Liver (tissue), 9 donors: ENCODE data around the gene RPL31. TPM values are rescaled to one million over a fixed set of nuclear protein-coding genes. Genes with fewer than 3 reads are reported as not detected.
A peak's percentile ranks its signal among the peaks of the same experiment; 100 is the strongest.

Source experiments
- DNase-seq: peaks from one replicate; pipeline ENCODE4 v3.0.0-alpha.2; 2017; ENCODE audit warnings: low spot score
- H3K27ac ChIP-seq, 2 donors: one replicate each; pipeline ENCODE4 v1.7.0; 2013; ENCODE audit warnings: inconsistent platforms in 2 of 2, low read length in 2 of 2, control low read depth in 1 of 2, low read depth in 1 of 2, mild to moderate bottlenecking in 1 of 2
- H3K27me3 ChIP-seq, 4 donors: one replicate each; pipeline versions ENCODE4 v1.6.1 to v1.7.0; 2013; ENCODE audit warnings: low read length in 3 of 4, inconsistent platforms in 1 of 4, mild to moderate bottlenecking in 1 of 4, moderate library complexity in 1 of 4; ENCODE audit not compliant: control insufficient read depth in 4 of 4, insufficient read depth in 4 of 4
- H3K36me3 ChIP-seq, 4 donors: one replicate each; pipeline versions ENCODE4 v1.6.1 to v1.7.0; 2013; ENCODE audit warnings: low read length in 3 of 4, mild to moderate bottlenecking in 3 of 4, low read depth in 1 of 4, moderate library complexity in 1 of 4; ENCODE audit not compliant: control insufficient read depth in 4 of 4, insufficient read depth in 3 of 4
- H3K4me1 ChIP-seq, 4 donors: one replicate each; pipeline versions ENCODE4 v1.6.1 to v1.7.0; 2013; ENCODE audit warnings: low read length in 3 of 4, mild to moderate bottlenecking in 3 of 4, moderate library complexity in 1 of 4; ENCODE audit not compliant: control insufficient read depth in 4 of 4, insufficient read depth in 4 of 4
- H3K4me3 ChIP-seq, 3 donors: one replicate each; pipeline versions ENCODE4 v1.6.1 to v1.7.0; 2013; ENCODE audit warnings: low read length in 3 of 3, control low read depth in 1 of 3, low read depth in 1 of 3, mild to moderate bottlenecking in 1 of 3
- H3K9ac ChIP-seq, 2 donors: one replicate each; pipeline ENCODE4 v1.7.0; 2013; ENCODE audit warnings: low read length in 2 of 2, mild to moderate bottlenecking in 2 of 2, moderate library complexity in 2 of 2, control low read depth in 1 of 2, low read depth in 1 of 2
- H3K9me3 ChIP-seq, 4 donors: one replicate each; pipeline versions ENCODE4 v1.6.1 to v1.7.0; 2013; ENCODE audit warnings: low read length in 3 of 4; ENCODE audit not compliant: control insufficient read depth in 4 of 4
- EGR1 ChIP-seq, 2 donors: IDR thresholded peaks; 2 replicates each; pipeline ENCODE4 v1.6.1; 2016 to 2018; ENCODE audit warnings: antibody characterized with exemption in 2 of 2, low read depth in 2 of 2
- FOXA1 ChIP-seq: IDR thresholded peaks from 2 replicates; pipeline ENCODE4 v1.6.1; 2016; ENCODE audit warnings: antibody characterized with exemption
- FOXA2 ChIP-seq: IDR thresholded peaks from 2 replicates; pipeline ENCODE4 v1.6.1; 2016; ENCODE audit warnings: antibody characterized with exemption
- GABPA ChIP-seq, 2 donors: IDR thresholded peaks in 1 of 2; conservative IDR thresholded peaks in 1 of 2; 2 replicates each; pipeline ENCODE4 v1.6.1; 2016; ENCODE audit warnings: antibody characterized with exemption in 2 of 2, mild to moderate bottlenecking in 1 of 2, moderate library complexity in 1 of 2
- HNF4A ChIP-seq, 2 donors: conservative IDR thresholded peaks; 2 replicates each; pipeline ENCODE4 v1.6.1; 2016; ENCODE audit warnings: antibody characterized with exemption in 2 of 2, mild to moderate bottlenecking in 2 of 2
- JUND ChIP-seq, 2 donors: IDR thresholded peaks; 2 replicates each; pipeline ENCODE4 v1.6.1; 2016; ENCODE audit warnings: antibody characterized with exemption in 2 of 2
- NR2F2 ChIP-seq: IDR thresholded peaks from 2 replicates; pipeline ENCODE4 v1.6.1; 2016; ENCODE audit warnings: antibody characterized with exemption
- RAD21 ChIP-seq, 2 donors: IDR thresholded peaks; 2 replicates each; pipeline ENCODE4 v1.6.1; 2016; ENCODE audit warnings: antibody characterized with exemption in 2 of 2, mild to moderate bottlenecking in 2 of 2
- RXRA ChIP-seq, 2 donors: IDR thresholded peaks; 2 replicates each; pipeline ENCODE4 v1.6.1; 2017 to 2018; ENCODE audit warnings: antibody characterized with exemption in 2 of 2, mild to moderate bottlenecking in 1 of 2
- SP1 ChIP-seq: IDR thresholded peaks from 2 replicates; pipeline ENCODE4 v1.6.1; 2018; ENCODE audit warnings: antibody characterized with exemption, mild to moderate bottlenecking
- TAF1 ChIP-seq: conservative IDR thresholded peaks from 2 replicates; pipeline ENCODE4 v1.6.1; 2016; ENCODE audit warnings: antibody characterized with exemption, mild to moderate bottlenecking
- WGBS: extraction: QIAGEN DNeasy Blood & Tissue Kit; methylation state at CpG from one replicate; pipeline ENCODE4 v1.1.7; 2013; 5-methylcytosine and 5-hydroxymethylcytosine counted together
- polyA plus RNA-seq, 2 donors: library from polyadenylated mRNA; stranded (reverse) in 1 of 2; unstranded in 1 of 2; fragments of 200-250 nt in 1 of 2; fragments of >200 nt in 1 of 2; fragmentation: Nextera tagmentation in 1 of 2; extraction: Ambion mirVana in 1 of 2; gene quantifications; one replicate each; pipeline versions ENCODE4 v1.2.1 to v1.2.3, GENCODE V29; 2013 to 2015
- total RNA-seq, 2 donors: library from RNA; depleted of rRNA; stranded (reverse); fragments of >200 nt; gene quantifications; one replicate each; pipeline ENCODE4 v1.2.3, GENCODE V29; 2014
- TF ChIP-seq, protein P1 (sequence below): fragments of 150-350 bp; IDR thresholded peaks from 2 replicates; pipeline ENCODE4 v1.5.1; 2017; ENCODE audit warnings: improper control_type of control experiment, low read depth, low read length; ENCODE audit not compliant: missing input control
- TF ChIP-seq, protein P2 (sequence below): IDR thresholded peaks from 2 replicates; pipeline ENCODE4 v1.6.1; 2016; ENCODE audit warnings: antibody characterized with exemption
- TF ChIP-seq, protein P3 (sequence below): IDR thresholded peaks from 2 replicates; pipeline ENCODE4 v1.6.1; 2016; ENCODE audit warnings: antibody characterized with exemption, mild to moderate bottlenecking
- donor health status: healthy.
- donor health status: healthy.
- donor health status: healthy.
- donor health status: healthy.
- donor health status: healthy.

Gene RPL31
- total and polyA plus RNA-seq, 4 donors, result 220 to 1,995 (median 581) TPM

DNA sequence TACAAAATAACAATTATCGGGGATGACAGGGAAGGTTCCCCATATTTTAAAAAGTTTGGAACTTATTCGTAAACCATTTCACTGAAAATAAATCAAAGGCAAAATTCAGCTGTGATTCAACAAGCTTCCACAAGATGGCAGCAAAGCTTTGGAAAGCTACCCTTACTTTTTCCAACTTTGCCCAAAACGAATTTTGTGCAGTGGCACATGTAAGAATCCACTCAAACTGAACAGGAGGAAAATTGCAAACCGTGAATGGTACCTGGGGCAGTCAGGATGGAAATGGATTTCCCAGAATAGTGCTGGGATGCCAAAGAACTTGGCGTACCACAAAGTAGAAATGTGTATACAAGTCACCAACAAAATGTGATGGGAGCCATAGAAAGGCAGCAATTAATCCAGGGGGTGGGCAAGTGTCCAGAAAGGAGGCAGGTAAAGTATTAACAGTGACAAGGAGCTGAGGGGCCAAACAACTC, 10.7 kb downstream of the RPL31 start:
- H3K27me3 ChIP-seq, result no peaks in the 10 kb centered on the region
- H3K36me3 ChIP-seq, result peaks cover 6 to 33% (median 17%) of the 10 kb centered on the region in 4 donors
- TF ChIP-seq, protein P1, sequence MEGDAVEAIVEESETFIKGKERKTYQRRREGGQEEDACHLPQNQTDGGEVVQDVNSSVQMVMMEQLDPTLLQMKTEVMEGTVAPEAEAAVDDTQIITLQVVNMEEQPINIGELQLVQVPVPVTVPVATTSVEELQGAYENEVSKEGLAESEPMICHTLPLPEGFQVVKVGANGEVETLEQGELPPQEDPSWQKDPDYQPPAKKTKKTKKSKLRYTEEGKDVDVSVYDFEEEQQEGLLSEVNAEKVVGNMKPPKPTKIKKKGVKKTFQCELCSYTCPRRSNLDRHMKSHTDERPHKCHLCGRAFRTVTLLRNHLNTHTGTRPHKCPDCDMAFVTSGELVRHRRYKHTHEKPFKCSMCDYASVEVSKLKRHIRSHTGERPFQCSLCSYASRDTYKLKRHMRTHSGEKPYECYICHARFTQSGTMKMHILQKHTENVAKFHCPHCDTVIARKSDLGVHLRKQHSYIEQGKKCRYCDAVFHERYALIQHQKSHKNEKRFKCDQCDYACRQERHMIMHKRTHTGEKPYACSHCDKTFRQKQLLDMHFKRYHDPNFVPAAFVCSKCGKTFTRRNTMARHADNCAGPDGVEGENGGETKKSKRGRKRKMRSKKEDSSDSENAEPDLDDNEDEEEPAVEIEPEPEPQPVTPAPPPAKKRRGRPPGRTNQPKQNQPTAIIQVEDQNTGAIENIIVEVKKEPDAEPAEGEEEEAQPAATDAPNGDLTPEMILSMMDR, result peak; percentile 85
- TF ChIP-seq, protein P2, sequence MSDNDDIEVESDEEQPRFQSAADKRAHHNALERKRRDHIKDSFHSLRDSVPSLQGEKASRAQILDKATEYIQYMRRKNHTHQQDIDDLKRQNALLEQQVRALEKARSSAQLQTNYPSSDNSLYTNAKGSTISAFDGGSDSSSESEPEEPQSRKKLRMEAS, result no peak
- no peak for TF ChIP-seq NR2F2
- no peak for TF ChIP-seq EGR1 (IDR thresholded peaks at IDR 0.05; ENCODE audit: low read depth in 2 of 2)
- TF ChIP-seq RAD21 (IDR thresholded peaks at IDR 0.05), result peak; percentile 95 to 97
- TF ChIP-seq, protein P3, sequence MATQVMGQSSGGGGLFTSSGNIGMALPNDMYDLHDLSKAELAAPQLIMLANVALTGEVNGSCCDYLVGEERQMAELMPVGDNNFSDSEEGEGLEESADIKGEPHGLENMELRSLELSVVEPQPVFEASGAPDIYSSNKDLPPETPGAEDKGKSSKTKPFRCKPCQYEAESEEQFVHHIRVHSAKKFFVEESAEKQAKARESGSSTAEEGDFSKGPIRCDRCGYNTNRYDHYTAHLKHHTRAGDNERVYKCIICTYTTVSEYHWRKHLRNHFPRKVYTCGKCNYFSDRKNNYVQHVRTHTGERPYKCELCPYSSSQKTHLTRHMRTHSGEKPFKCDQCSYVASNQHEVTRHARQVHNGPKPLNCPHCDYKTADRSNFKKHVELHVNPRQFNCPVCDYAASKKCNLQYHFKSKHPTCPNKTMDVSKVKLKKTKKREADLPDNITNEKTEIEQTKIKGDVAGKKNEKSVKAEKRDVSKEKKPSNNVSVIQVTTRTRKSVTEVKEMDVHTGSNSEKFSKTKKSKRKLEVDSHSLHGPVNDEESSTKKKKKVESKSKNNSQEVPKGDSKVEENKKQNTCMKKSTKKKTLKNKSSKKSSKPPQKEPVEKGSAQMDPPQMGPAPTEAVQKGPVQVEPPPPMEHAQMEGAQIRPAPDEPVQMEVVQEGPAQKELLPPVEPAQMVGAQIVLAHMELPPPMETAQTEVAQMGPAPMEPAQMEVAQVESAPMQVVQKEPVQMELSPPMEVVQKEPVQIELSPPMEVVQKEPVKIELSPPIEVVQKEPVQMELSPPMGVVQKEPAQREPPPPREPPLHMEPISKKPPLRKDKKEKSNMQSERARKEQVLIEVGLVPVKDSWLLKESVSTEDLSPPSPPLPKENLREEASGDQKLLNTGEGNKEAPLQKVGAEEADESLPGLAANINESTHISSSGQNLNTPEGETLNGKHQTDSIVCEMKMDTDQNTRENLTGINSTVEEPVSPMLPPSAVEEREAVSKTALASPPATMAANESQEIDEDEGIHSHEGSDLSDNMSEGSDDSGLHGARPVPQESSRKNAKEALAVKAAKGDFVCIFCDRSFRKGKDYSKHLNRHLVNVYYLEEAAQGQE, result no peak
- no peak overlapping the region for H3K4me3 ChIP-seq
- no peak overlapping the region for H3K27ac ChIP-seq
- WGBS, result 30% methylated on average over 5 of the region's 5 CpGs
- H3K9me3 ChIP-seq, result no peaks in the 10 kb centered on the region
- peak; percentile 52 for DNase-seq
- peaks cover 0 to 3% (median 0%) of the 10 kb centered on the region in 4 donors for H3K4me1 ChIP-seq
- no peak overlapping the region for H3K9ac ChIP-seq

DNA sequence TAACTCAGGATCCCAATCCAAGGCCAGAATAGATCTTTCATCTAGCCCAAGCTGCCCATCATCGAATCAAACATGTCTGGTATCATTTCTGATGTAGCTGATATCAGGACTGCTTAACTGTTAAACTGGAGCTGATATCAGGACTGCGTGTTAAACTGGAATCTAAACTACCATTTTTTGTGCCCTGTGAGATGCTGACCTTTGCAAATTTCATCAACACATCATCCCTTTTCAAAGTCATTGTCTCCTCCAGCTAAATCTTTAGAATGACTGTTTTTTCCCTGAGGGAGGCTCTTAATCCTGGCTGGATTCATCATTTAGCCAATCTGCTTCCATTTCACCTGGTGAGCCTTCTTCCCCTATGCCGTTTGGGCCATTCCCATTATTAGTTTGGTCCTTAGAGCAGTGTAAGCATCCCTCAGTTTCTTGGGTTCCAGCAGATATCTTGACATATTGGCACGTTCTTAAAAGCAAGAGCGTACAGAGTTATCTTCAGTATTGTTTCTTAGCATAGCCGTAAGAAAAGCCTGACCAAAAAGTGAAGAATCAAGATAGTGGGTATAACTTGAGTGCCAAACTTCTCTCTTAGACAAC, 12.3 kb downstream of the RPL31 start:
- Histone ChIP-seq H3K27me3 (no peaks in the 10 kb centered on the region), H3K4me3 (no peak overlapping the region), H3K9me3 (no peaks in the 10 kb centered on the region), H3K4me1 (peaks cover 0 to 3% (median 0%) of the 10 kb centered on the region in 4 donors), H3K9ac (no peak overlapping the region), H3K27ac (no peak overlapping the region), H3K36me3 (peaks cover 1 to 28% (median 17%) of the 10 kb centered on the region in 4 donors)
- 94% methylated on average over 6 of the region's 6 CpGs for WGBS
- no peak for TF ChIP-seq FOXA1
- DNase-seq, result no peak

DNA sequence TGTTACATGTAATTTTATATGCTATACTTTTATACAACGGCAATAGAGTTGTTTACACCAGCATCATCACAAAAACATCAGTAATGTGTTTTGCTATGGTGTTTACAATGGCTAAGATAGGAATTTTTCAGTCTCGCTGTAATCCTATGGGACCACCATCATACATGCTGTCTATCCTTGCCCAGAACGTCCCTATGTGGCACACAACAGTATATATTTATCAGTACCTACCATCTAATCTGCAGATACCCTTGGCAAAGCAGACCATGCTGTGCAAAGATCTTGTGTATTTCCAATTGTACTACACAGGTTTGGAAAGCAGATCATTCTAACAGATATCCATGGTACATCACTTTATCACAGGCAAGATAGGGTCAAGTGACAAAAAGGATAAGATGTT, 15.3 kb downstream of the RPL31 start:
- H3K9me3 ChIP-seq, result no peaks in the 10 kb centered on the region
- TF ChIP-seq RXRA (IDR thresholded peaks at IDR 0.05), result no peak
- no peak for TF ChIP-seq HNF4A (conservative IDR thresholded peaks at IDR 0.05)
- no peak for TF ChIP-seq GABPA (IDR thresholded peaks at IDR 0.05 in 1 of 2, conservative IDR thresholded peaks at IDR 0.05 in 1 of 2)
- no peak for TF ChIP-seq FOXA2
- TF ChIP-seq TAF1, result no peak
- no peak for TF ChIP-seq EGR1 (IDR thresholded peaks at IDR 0.05; ENCODE audit: low read depth in 2 of 2)
- TF ChIP-seq, protein P2, result no peak
- TF ChIP-seq SP1, result no peak
- no peak for TF ChIP-seq JUND (IDR thresholded peaks at IDR 0.05)
- no peak for TF ChIP-seq RAD21 (IDR thresholded peaks at IDR 0.05)
- peaks cover 3 to 34% (median 22%) of the 10 kb centered on the region in 4 donors for H3K36me3 ChIP-seq
- no peak overlapping the region for H3K27ac ChIP-seq
- H3K9ac ChIP-seq, result no peak overlapping the region
- H3K4me1 ChIP-seq, result peaks cover 0 to under 1% (median 0%) of the 10 kb centered on the region in 4 donors
- no peaks in the 10 kb centered on the region for H3K27me3 ChIP-seq
- WGBS, result 92% methylated on average over 3 of the region's 3 CpGs
- no peak overlapping the region for H3K4me3 ChIP-seq
- DNase-seq, result no peak
